H9 (cell line): Measurements from ENCODE around the gene KNSTRN. TPM values are rescaled to one million over a fixed set of nuclear protein-coding genes. Genes with fewer than 3 reads are reported as not detected.

Source experiments
- DNase-seq: peaks from one replicate; pipeline ENCODE4 v3.0.0-alpha.2; 2017
- H2AFZ ChIP-seq: one replicate; pipeline ENCODE4 v1.6.1; 2013; ENCODE audit warnings: mild to moderate bottlenecking, low read length, control low read depth, moderate library complexity
- H2AK5ac ChIP-seq: 2 replicates; pipeline ENCODE4 v1.6.1; 2013; ENCODE audit warnings: low read length, control low read depth, mixed read lengths; ENCODE audit not compliant: insufficient read length
- H2BK120ac ChIP-seq: one replicate; pipeline ENCODE4 v1.6.1; 2013; ENCODE audit warnings: low read depth, mild to moderate bottlenecking, low read length, control low read depth, inconsistent platforms; ENCODE audit not compliant: poor library complexity, severe bottlenecking
- H2BK12ac ChIP-seq: 2 replicates; pipeline ENCODE4 v1.6.1; 2013; ENCODE audit warnings: low read length, control low read depth, mixed read lengths, low read depth; ENCODE audit not compliant: insufficient read length
- H2BK15ac ChIP-seq: 2 replicates; pipeline ENCODE4 v1.6.1; 2013; ENCODE audit warnings: low read depth, low read length, control low read depth
- H2BK20ac ChIP-seq: one replicate; pipeline ENCODE4 v1.6.1; 2013; ENCODE audit warnings: low read depth, mild to moderate bottlenecking, low read length, control low read depth, inconsistent platforms; ENCODE audit not compliant: poor library complexity, severe bottlenecking
- H2BK5ac ChIP-seq: 2 replicates; pipeline ENCODE4 v1.6.1; 2013; ENCODE audit warnings: low read length, control low read depth, mixed read lengths; ENCODE audit not compliant: insufficient read length
- H3K14ac ChIP-seq: 2 replicates; pipeline ENCODE4 v1.6.1; 2013; ENCODE audit warnings: low read length, control low read depth; ENCODE audit not compliant: insufficient read depth
- H3K18ac ChIP-seq: 2 replicates; pipeline ENCODE4 v1.6.1; 2013; ENCODE audit warnings: low read depth, mild to moderate bottlenecking, mixed read lengths, low read length, control low read depth; ENCODE audit not compliant: insufficient read length
- H3K23ac ChIP-seq: 2 replicates; pipeline ENCODE4 v1.6.1; 2013; ENCODE audit warnings: low read length, control low read depth, mixed read lengths, low read depth; ENCODE audit not compliant: insufficient read length
- H3K23me2 ChIP-seq: 2 replicates; pipeline ENCODE4 v1.6.1; 2013; ENCODE audit warnings: low read depth, mild to moderate bottlenecking, mixed read lengths, low read length, control low read depth; ENCODE audit not compliant: insufficient read length, poor library complexity, severe bottlenecking
- H3K27ac ChIP-seq: 2 replicates; pipeline ENCODE4 v1.5.1; 2013; ENCODE audit warnings: low read length, control low read depth, mixed read lengths, low read depth; ENCODE audit not compliant: insufficient read length
- H3K27me3 ChIP-seq: 2 replicates; pipeline ENCODE4 v1.6.1; 2013; ENCODE audit warnings: low read length, control low read depth, inconsistent platforms; ENCODE audit not compliant: insufficient read depth
- H3K4ac ChIP-seq: 2 replicates; pipeline ENCODE4 v1.6.1; 2013; ENCODE audit warnings: low read depth, mild to moderate bottlenecking, control low read depth, inconsistent platforms, low read length, moderate library complexity
- H3K4me1 ChIP-seq: 2 replicates; pipeline ENCODE4 v1.6.1; 2013; ENCODE audit warnings: low read length, control low read depth, inconsistent platforms; ENCODE audit not compliant: insufficient read depth
- H3K4me2 ChIP-seq: 2 replicates; pipeline ENCODE4 v1.6.1; 2013; ENCODE audit warnings: low read length, control low read depth, mixed read lengths; ENCODE audit not compliant: insufficient read length, insufficient read depth
- H3K56ac ChIP-seq: 2 replicates; pipeline ENCODE4 v1.6.1; 2013; ENCODE audit warnings: low read depth, mild to moderate bottlenecking, mixed read lengths, low read length, control low read depth; ENCODE audit not compliant: insufficient read length
- H3K79me1 ChIP-seq: 2 replicates; pipeline ENCODE4 v1.6.1; 2013; ENCODE audit warnings: low read depth, mild to moderate bottlenecking, moderate library complexity, low read length, control low read depth, inconsistent platforms; ENCODE audit not compliant: insufficient read depth, poor library complexity, severe bottlenecking
- H3K79me2 ChIP-seq: 2 replicates; pipeline ENCODE4 v1.6.1; 2013; ENCODE audit warnings: low read length, control low read depth, inconsistent platforms; ENCODE audit not compliant: insufficient read depth
- H3K9ac ChIP-seq: 2 replicates; pipeline ENCODE4 v1.6.1; 2013; ENCODE audit warnings: low read length, control low read depth, mixed read lengths; ENCODE audit not compliant: insufficient read length; ENCODE audit errors: extremely low read depth
- H3K9me3 ChIP-seq: one replicate; pipeline ENCODE4 v1.6.1; 2013; ENCODE audit warnings: low read depth, low read length, inconsistent platforms; ENCODE audit not compliant: control insufficient read depth
- H3T11ph ChIP-seq: one replicate; pipeline ENCODE4 v1.6.1; 2013; ENCODE audit warnings: mild to moderate bottlenecking, low read length, control low read depth, inconsistent platforms
- H4K20me1 ChIP-seq: one replicate; pipeline ENCODE4 v1.6.1; 2013; ENCODE audit not compliant: control insufficient read depth, insufficient read length, insufficient read depth
- H4K5ac ChIP-seq: 2 replicates; pipeline ENCODE4 v1.6.1; 2013; ENCODE audit warnings: low read depth, mild to moderate bottlenecking, mixed read lengths, low read length, control low read depth; ENCODE audit not compliant: insufficient read length
- H4K8ac ChIP-seq: replicated peaks from 2 replicates; pipeline ENCODE4 v1.6.1; 2013; ENCODE audit warnings: low read length, control low read depth, mixed read lengths, low read depth; ENCODE audit not compliant: insufficient read length
- H4K91ac ChIP-seq: 2 replicates; pipeline ENCODE4 v1.6.1; 2013; ENCODE audit warnings: low read depth, mild to moderate bottlenecking, moderate library complexity, mixed read lengths, low read length, control low read depth; ENCODE audit not compliant: insufficient read length
- H3K27ac Mint-ChIP-seq, 3 experiments: 2 replicates in 2 of 3; 3 replicates in 1 of 3; pipeline ENCODE4 v1.8.0; 2020 to 2021; ENCODE audit warnings: mixed read lengths in 3 of 3, mild to moderate bottlenecking in 1 of 3, moderate library complexity in 1 of 3
- H3K27me3 Mint-ChIP-seq: 2 replicates; pipeline ENCODE4 v1.8.0; 2021; ENCODE audit warnings: low read depth, mild to moderate bottlenecking, moderate library complexity, mixed read lengths
- H3K36me3 Mint-ChIP-seq, 3 experiments: 2 replicates in 2 of 3; 3 replicates in 1 of 3; pipeline ENCODE4 v1.8.0; 2020 to 2021; ENCODE audit warnings: low read depth in 3 of 3, mixed read lengths in 3 of 3; ENCODE audit not compliant: insufficient read depth in 1 of 3
- H3K4me1 Mint-ChIP-seq, 2 experiments: 2 replicates each; pipeline ENCODE4 v1.8.0; 2020; ENCODE audit warnings: mixed read lengths in 2 of 2
- H3K4me3 Mint-ChIP-seq, 2 experiments: 2 replicates in 1 of 2; 3 replicates in 1 of 2; pipeline ENCODE4 v1.8.0; 2020 to 2021; ENCODE audit warnings: mild to moderate bottlenecking in 2 of 2, mixed read lengths in 2 of 2, moderate library complexity in 1 of 2
- H3K9me3 Mint-ChIP-seq, 2 experiments: 2 replicates in 1 of 2; 3 replicates in 1 of 2; pipeline ENCODE4 v1.8.0; 2020; ENCODE audit warnings: mild to moderate bottlenecking in 2 of 2, mixed read lengths in 2 of 2, moderate library complexity in 1 of 2
- WGBS: extraction: QIAGEN DNeasy Blood & Tissue Kit; methylation state at CpG from one replicate; pipeline ENCODE4 v1.1.7; 2013; ENCODE audit warnings: missing lambda C conversion rate, low lambda C conversion rate, mixed read lengths; ENCODE audit not compliant: insufficient read length; ENCODE audit errors: extremely low coverage; 5-methylcytosine and 5-hydroxymethylcytosine counted together
- total RNA-seq: library from RNA; stranded (reverse); gene quantifications from 2 replicates; pipeline ENCODE4 v1.2.1, GENCODE V29; 2021
- TF ChIP-seq, protein P1 (sequence below): fragments of 200-600 bp; sonication (generic); conservative IDR thresholded peaks from 3 replicates; pipeline ENCODE4 v1.8.0; 2021; ENCODE audit warnings: antibody characterized with exemption, mild to moderate bottlenecking

The KNSTRN gene
- total RNA-seq, 1 experiment from 2014 or later: 53.9 TPM

DNA sequence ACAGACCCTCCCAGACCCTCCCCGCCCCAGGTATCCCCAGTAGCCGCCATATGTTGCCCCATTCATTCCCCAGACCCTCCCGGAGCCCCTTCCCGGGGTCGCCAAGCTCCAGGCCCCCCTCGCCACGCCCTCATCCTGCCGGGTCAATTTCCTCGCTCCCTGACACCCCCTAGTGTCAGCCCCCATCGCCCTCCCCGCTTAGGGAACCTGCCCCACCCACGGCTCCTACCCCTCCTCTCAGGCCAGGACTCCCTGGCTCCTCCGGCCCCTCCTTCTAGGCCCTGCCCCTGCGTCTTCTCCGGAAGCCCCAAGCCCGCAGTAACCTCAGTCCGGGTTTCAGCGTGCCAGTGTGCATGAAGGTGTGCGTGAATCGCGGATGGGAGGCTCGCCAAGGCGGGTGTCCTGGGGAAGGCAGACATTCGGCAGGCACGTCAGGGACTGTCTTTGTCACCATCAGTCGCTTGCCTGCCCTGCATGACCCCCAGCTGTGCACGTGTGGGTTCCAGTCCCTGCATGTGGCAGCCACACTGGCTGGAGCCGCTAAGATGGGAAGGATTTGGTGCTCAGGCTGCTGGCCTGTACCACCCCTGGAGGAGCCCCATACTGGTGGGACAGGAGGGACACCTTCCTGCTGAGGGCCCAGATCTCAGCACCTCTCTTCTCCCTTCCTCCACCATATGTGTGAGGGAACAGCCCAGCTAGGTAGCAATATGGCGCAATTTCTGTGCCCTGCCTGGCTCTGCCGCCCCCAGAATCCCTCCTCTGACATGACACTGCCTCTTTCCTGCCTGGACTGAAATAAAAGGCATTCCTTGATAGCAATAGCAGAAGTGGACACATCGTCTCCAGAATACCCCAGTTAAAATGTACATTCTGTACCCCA, 23.8 kb upstream of the KNSTRN start:
- Histone ChIP-seq H3K9me3 (no peaks in the 10 kb centered on the region), H3K4me1 (no peaks in the 10 kb centered on the region; the same call in 1 of the 2 replicates), H3K14ac (no peak overlapping the region), H2AFZ (no peak overlapping the region), H3K4me2 (peak overlapping the region; percentile 58), H3K79me1 (no peaks in the 10 kb centered on the region), H4K5ac (no peak overlapping the region), H2BK20ac (no peak overlapping the region), H2BK5ac (no peak overlapping the region), H4K91ac (no peak overlapping the region), H4K20me1 (no peaks in the 10 kb centered on the region), H2AK5ac (no peak overlapping the region), H2BK120ac (no peak overlapping the region), H3K9ac (no peak overlapping the region), H3K79me2 (no peaks in the 10 kb centered on the region), H3K56ac (no peak overlapping the region), H3K23me2 (peaks cover 8% of the 10 kb centered on the region), H3K18ac (no peak overlapping the region), H3T11ph (no peak overlapping the region), H3K27me3 (peaks cover 3% of the 10 kb centered on the region), H2BK12ac (no peak overlapping the region), H3K23ac (no peak overlapping the region), H2BK15ac (no peak overlapping the region), H4K8ac (no peak overlapping the region), H3K4ac (no peak overlapping the region), H3K27ac (no peak overlapping the region)
- peaks cover 22 to 31% of the 10 kb centered on the region in 2 experiments for H3K4me1 Mint-ChIP-seq
- peak overlapping the region; percentile 71 to 84 for H3K4me3 Mint-ChIP-seq
- WGBS: no CpG with 5 or more reads among the region's 31 CpGs
- H3K36me3 Mint-ChIP-seq: no peaks in the 10 kb centered on the region; a peak in 1 of 7 replicates
- no peak overlapping the region for H3K27ac Mint-ChIP-seq
- TF ChIP-seq, protein P1, sequence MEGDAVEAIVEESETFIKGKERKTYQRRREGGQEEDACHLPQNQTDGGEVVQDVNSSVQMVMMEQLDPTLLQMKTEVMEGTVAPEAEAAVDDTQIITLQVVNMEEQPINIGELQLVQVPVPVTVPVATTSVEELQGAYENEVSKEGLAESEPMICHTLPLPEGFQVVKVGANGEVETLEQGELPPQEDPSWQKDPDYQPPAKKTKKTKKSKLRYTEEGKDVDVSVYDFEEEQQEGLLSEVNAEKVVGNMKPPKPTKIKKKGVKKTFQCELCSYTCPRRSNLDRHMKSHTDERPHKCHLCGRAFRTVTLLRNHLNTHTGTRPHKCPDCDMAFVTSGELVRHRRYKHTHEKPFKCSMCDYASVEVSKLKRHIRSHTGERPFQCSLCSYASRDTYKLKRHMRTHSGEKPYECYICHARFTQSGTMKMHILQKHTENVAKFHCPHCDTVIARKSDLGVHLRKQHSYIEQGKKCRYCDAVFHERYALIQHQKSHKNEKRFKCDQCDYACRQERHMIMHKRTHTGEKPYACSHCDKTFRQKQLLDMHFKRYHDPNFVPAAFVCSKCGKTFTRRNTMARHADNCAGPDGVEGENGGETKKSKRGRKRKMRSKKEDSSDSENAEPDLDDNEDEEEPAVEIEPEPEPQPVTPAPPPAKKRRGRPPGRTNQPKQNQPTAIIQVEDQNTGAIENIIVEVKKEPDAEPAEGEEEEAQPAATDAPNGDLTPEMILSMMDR: no peak
- no peaks in the 10 kb centered on the region for H3K9me3 Mint-ChIP-seq
- H3K27me3 Mint-ChIP-seq: peaks cover 53% of the 10 kb centered on the region
- peak; percentile 64 for DNase-seq
